ENCODE data around the gene TC2N.
A peak's percentile ranks its signal among the peaks of the same experiment; 100 is the strongest.
"Not testable (repeated sequence)": the region's sequence is repeated elsewhere in the genome, so short reads cannot be mapped to it uniquely, and the experiment has no call there.

The TC2N gene

GRCh38 chr14:91867316-91867988 lies at the start of gene TC2N:
TC2N (minus strand) TSS chr14:91867536; CDS start chr14:91813769, 53,767 bp downstream.
- DNase-seq: no peak

- no peak for DNase-seq
These were observed 44.7 kb upstream of the TC2N start for GRCh38 chr14:91912035-91912434.

- peak in 13 of 51 donors; percentile 4 to 53 (median 15) for DNase-seq
These were observed 44.2 kb upstream of the TC2N start for GRCh38 chr14:91911474-91912032.

GRCh38 chr14:91910196-91910595 lies 42.9 kb upstream of the TC2N start:
- no peak for DNase-seq

GRCh38 chr14:91906374-91906773 lies 39.0 kb upstream of the TC2N start:
- no peak for DNase-seq

GRCh38 chr14:91904956-91905645 lies 37.8 kb upstream of the TC2N start:
- DNase-seq: no peak

- DNase-seq: no peak
These were observed 37.1 kb upstream of the TC2N start for GRCh38 chr14:91904483-91904882.

- DNase-seq: no peak
These were observed 35.7 kb upstream of the TC2N start for GRCh38 chr14:91903070-91903469.

GRCh38 chr14:91902336-91902735 lies 35.0 kb upstream of the TC2N start:
- no peak for DNase-seq

- DNase-seq: no peak
These were observed 34.3 kb upstream of the TC2N start for GRCh38 chr14:91901449-91902226.

- DNase-seq: no peak
These were observed 32.5 kb upstream of the TC2N start for GRCh38 chr14:91899806-91900205.

GRCh38 chr14:91899213-91899612 lies 31.9 kb upstream of the TC2N start:
- peak in 5 of 51 donors; percentile 7 to 45 (median 13) for DNase-seq

GRCh38 chr14:91898372-91898771 lies 31.0 kb upstream of the TC2N start:
- no peak for DNase-seq

GRCh38 chr14:91897716-91898115 lies 30.4 kb upstream of the TC2N start:
- DNase-seq: not testable (repeated sequence)

- DNase-seq: peak in 37 of 51 donors; percentile 18 to 86 (median 61)
These were observed 29.9 kb upstream of the TC2N start for GRCh38 chr14:91897106-91897701.

- DNase-seq: no peak
These were observed 29.1 kb upstream of the TC2N start for GRCh38 chr14:91896419-91896818.

GRCh38 chr14:91893669-91894068 lies 26.3 kb upstream of the TC2N start:
- DNase-seq: peak in 1 of 51 donors; percentile 33

- DNase-seq: peak in 3 of 51 donors; percentile 9 to 20 (median 20)
These were observed 25.7 kb upstream of the TC2N start for GRCh38 chr14:91893007-91893406.

- DNase-seq: peak in 43 of 51 donors; percentile 18 to 89 (median 61)
These were observed 24.4 kb upstream of the TC2N start for GRCh38 chr14:91891721-91892220.

- DNase-seq: peak in 17 of 51 donors; percentile 11 to 49 (median 26)
These were observed 23.8 kb upstream of the TC2N start for GRCh38 chr14:91891101-91891500.

- DNase-seq: peak in 29 of 51 donors; percentile 14 to 70 (median 39)
These were observed 23.0 kb upstream of the TC2N start for GRCh38 chr14:91890291-91890749.

All from hypothalamus (tissue), 51 donors.